HL-60 (cell line): ENCODE data around the gene CNTN6.

Experiments used
- DNase-seq, 2 experiments: peaks; one replicate each; pipeline ENCODE4 v3.0.0-alpha.2; 2010 to 2020; ENCODE audit warnings: low read depth in 1 of 2, low spot score in 1 of 2
- H3K27ac ChIP-seq: fragments of 250-450 bp; sonication (Bioruptor Pico); replicated peaks from 2 replicates; pipeline ENCODE4 v1.5.1; 2020; ENCODE audit warnings: mild to moderate bottlenecking, moderate library complexity
- H3K27me3 ChIP-seq: fragments of 250-450 bp; sonication (Bioruptor Pico); 2 replicates; pipeline ENCODE4 v1.5.1; 2021; ENCODE audit warnings: mild to moderate bottlenecking, moderate library complexity; ENCODE audit not compliant: insufficient read depth, poor library complexity, severe bottlenecking
- H3K4me3 ChIP-seq: replicated peaks from 2 replicates; pipeline ENCODE4 v1.5.1; 2011; ENCODE audit warnings: mild to moderate bottlenecking, control low read depth, low read length; ENCODE audit not compliant: insufficient read depth
- GABPA ChIP-seq: IDR thresholded peaks from 2 replicates; pipeline ENCODE4 v1.6.1; 2012; ENCODE audit warnings: low read depth
- POLR2AphosphoS5 ChIP-seq: IDR thresholded peaks from 2 replicates; pipeline ENCODE4 v1.6.1; 2012; ENCODE audit warnings: low read depth
- SPI1 ChIP-seq: IDR thresholded peaks from 2 replicates; pipeline ENCODE4 v1.6.1; 2012; ENCODE audit warnings: low read depth, mild to moderate bottlenecking, borderline replicate concordance
- TF ChIP-seq, protein P1 (sequence below): IDR thresholded peaks from 2 replicates; pipeline ENCODE4 v1.6.1; 2012; ENCODE audit warnings: low read depth; ENCODE audit not compliant: insufficient replicate concordance
- TF ChIP-seq, protein P2 (sequence below): IDR thresholded peaks from one replicate; pipeline ENCODE4 v1.5.1; 2011; ENCODE audit warnings: low read length, control low read depth, inconsistent platforms; ENCODE audit not compliant: insufficient read depth

CNTN6 gene

DNA sequence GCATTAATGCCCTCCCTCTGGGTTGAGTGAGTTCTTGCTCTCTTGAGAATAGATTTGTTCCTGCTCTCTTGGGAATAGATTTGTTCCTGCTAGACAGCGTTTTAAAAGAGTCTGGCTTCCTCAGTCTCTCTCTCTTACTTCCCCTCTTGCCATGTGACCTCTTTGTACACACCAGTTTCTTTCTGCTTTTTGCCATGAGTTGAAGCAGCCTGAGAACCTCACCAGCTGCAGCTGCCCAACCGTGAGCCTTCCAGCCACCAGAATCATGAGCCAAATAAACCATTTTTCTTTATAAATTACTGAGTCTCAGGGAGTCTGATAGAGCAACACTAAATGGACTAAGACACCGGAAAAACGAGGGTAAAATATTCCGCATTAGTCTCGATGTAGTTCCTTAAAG lies 253.6 kb downstream of the CNTN6 start:
- Histone ChIP-seq H3K27me3 (no peaks in the 10 kb centered on the region), H3K4me3 (no peak overlapping the region), H3K27ac (no peak overlapping the region)
- TF ChIP-seq, protein P1, sequence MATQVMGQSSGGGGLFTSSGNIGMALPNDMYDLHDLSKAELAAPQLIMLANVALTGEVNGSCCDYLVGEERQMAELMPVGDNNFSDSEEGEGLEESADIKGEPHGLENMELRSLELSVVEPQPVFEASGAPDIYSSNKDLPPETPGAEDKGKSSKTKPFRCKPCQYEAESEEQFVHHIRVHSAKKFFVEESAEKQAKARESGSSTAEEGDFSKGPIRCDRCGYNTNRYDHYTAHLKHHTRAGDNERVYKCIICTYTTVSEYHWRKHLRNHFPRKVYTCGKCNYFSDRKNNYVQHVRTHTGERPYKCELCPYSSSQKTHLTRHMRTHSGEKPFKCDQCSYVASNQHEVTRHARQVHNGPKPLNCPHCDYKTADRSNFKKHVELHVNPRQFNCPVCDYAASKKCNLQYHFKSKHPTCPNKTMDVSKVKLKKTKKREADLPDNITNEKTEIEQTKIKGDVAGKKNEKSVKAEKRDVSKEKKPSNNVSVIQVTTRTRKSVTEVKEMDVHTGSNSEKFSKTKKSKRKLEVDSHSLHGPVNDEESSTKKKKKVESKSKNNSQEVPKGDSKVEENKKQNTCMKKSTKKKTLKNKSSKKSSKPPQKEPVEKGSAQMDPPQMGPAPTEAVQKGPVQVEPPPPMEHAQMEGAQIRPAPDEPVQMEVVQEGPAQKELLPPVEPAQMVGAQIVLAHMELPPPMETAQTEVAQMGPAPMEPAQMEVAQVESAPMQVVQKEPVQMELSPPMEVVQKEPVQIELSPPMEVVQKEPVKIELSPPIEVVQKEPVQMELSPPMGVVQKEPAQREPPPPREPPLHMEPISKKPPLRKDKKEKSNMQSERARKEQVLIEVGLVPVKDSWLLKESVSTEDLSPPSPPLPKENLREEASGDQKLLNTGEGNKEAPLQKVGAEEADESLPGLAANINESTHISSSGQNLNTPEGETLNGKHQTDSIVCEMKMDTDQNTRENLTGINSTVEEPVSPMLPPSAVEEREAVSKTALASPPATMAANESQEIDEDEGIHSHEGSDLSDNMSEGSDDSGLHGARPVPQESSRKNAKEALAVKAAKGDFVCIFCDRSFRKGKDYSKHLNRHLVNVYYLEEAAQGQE, result no peak
- TF ChIP-seq, protein P2, sequence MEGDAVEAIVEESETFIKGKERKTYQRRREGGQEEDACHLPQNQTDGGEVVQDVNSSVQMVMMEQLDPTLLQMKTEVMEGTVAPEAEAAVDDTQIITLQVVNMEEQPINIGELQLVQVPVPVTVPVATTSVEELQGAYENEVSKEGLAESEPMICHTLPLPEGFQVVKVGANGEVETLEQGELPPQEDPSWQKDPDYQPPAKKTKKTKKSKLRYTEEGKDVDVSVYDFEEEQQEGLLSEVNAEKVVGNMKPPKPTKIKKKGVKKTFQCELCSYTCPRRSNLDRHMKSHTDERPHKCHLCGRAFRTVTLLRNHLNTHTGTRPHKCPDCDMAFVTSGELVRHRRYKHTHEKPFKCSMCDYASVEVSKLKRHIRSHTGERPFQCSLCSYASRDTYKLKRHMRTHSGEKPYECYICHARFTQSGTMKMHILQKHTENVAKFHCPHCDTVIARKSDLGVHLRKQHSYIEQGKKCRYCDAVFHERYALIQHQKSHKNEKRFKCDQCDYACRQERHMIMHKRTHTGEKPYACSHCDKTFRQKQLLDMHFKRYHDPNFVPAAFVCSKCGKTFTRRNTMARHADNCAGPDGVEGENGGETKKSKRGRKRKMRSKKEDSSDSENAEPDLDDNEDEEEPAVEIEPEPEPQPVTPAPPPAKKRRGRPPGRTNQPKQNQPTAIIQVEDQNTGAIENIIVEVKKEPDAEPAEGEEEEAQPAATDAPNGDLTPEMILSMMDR, result no peak
- no peak for TF ChIP-seq GABPA
- no peak for TF ChIP-seq SPI1
- no peak for TF ChIP-seq POLR2AphosphoS5
- no peak for DNase-seq

DNA sequence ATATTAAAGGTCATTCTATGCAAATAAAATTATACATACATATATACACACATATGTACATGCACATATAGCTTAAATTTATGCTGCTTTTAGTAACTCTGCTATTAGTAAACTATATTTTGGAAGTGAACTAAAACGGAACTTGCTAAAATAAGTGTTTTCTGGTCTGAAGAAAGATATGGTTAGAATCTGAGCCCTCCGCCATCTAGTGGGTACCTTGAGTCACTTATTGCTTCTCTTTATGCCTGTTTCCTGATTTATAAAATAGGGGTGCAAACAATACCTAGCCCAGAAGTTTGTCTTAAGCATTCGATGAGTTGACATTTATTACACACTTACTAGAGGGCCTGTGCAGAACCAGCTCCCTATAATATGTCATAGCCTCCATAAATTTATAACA lies 255.7 kb downstream of the CNTN6 start:
- H3K27ac ChIP-seq, result no peak overlapping the region
- DNase-seq, result no peak
- H3K27me3 ChIP-seq, result no peaks in the 10 kb centered on the region
- no peak for TF ChIP-seq POLR2AphosphoS5
- TF ChIP-seq SPI1, result no peak
- TF ChIP-seq, protein P1, result no peak
- no peak for TF ChIP-seq GABPA
- TF ChIP-seq, protein P2, result no peak
- H3K4me3 ChIP-seq, result no peak overlapping the region

DNA sequence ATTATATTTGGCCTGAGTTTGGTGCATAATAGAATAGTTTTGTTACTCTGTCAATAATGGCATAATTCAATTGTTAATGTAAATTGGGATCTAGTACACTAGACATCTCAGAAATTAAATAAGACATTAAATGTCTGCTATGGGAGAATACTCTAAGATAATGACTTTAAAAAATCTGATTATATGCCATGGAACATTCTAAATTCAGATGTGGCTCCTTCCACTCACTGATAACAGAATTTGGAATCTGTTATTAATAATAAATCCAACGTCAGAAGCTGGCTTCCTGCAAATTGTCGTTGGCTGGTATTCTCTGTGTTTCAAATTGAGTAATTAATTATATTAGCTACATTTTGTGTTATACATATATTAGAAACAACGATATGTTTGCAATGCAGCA lies 258.1 kb downstream of the CNTN6 start:
- H3K27me3 ChIP-seq, result no peaks in the 10 kb centered on the region
- DNase-seq, result no peak

More for the DNA sequence above, 258.1 kb downstream of the CNTN6 start:
- no peak overlapping the region for H3K4me3 ChIP-seq
- no peak overlapping the region for H3K27ac ChIP-seq
- TF ChIP-seq, protein P2, result no peak
- TF ChIP-seq SPI1, result no peak
- no peak for TF ChIP-seq GABPA
- TF ChIP-seq, protein P1, result no peak
- TF ChIP-seq POLR2AphosphoS5, result no peak
